ENCODE measurements around the gene GPC6.

The GPC6 gene

DNA sequence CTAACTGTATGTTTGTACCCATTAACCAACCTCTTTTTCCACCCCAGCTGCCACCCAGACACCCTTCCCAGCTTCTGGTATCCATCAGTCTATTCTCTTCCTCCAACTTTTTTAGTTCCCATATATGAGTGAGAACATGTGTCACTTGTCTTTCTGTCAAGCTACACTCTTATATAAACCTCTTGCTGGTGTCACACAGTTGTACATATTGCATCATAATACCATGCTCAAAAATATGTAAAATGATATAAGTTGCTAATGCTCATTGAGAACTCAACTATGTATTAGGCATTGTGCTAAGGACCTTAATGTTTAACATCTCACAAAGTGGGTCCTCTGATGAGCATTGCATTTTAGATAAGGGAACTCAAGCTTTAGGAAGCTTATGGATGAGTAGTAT, 395.4 kb downstream of the GPC6 start:
- DNase-seq, result no peak

GRCh38 chr13:93624311-93624777, 397.7 kb downstream of the GPC6 start:
- no peak for DNase-seq

GRCh38 chr13:93625536-93625935, 398.9 kb downstream of the GPC6 start:
- no peak for DNase-seq

- no peak for DNase-seq
These were observed 401.7 kb downstream of the GPC6 start for GRCh38 chr13:93628136-93628797.

GRCh38 chr13:93635616-93636032, 409.0 kb downstream of the GPC6 start:
- no peak for DNase-seq

- DNase-seq, result no peak
These were observed 411.2 kb downstream of the GPC6 start for GRCh38 chr13:93637852-93638251.

GRCh38 chr13:93640452-93640851, 413.8 kb downstream of the GPC6 start:
- no peak for DNase-seq

DNA sequence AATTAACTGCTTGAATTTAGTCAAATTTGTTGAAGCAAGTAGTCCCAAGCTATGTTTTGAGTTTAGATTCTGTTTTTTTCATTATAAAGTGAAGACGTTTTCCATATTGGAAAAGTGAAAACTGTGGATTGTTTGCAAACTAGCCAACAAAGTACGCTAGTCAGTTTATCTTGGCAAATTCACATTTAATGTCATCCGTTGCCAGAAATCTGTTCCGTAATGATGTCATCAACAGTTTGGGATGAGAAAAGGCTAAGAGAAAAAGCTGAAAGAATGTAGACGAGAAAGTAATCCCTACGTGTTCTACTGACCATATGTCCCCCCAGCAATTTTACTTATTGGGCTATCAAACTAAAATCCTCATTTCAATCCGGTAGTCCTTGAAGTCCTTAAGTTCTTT, 419.6 kb downstream of the GPC6 start:
- DNase-seq, result no peak

GRCh38 chr13:93649496-93649895, 422.9 kb downstream of the GPC6 start:
- DNase-seq, result no peak

GRCh38 chr13:93653776-93654175, 427.2 kb downstream of the GPC6 start:
- DNase-seq, result no peak

DNA sequence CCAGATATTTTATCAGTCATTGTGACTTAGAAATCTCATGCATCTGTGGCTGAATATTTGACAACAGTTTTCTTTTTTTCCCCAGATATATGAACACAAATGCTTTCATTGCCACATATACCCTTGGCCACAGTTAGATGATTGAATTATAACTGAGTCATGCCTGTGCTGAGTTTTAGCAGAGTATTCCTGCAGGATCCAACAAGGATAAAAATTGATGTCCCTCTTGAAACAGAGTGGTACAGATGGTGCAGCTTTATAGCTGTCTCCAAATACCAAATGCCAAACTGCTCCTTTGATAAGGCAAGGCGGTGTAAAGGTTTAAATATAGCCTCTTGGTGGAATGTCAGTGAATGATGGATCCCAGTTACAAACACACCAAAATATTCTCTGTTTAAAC, 428.5 kb downstream of the GPC6 start:
- DNase-seq, result no peak

GRCh38 chr13:93660391-93661063, 433.9 kb downstream of the GPC6 start:
- DNase-seq, result no peak

DNA sequence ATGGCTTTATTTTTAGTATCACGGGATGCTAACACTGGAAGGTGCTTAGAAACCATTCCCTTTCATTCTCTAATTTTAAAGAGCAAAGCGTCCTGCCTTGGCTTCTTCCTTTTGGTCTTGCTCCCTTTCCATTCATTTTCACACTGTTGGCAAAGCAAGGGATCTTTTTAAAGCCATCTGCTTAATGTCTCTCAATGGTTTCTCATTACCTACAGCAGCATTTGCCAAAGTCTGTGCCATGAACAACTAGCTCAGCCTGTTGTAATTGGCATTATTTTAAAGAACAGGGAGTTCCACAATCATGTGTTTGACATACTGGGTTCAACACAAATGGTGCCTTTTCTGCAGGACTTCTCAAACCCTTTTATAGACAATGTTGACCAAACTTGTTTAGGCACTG, 444.3 kb downstream of the GPC6 start:
- no peak for DNase-seq

DNA sequence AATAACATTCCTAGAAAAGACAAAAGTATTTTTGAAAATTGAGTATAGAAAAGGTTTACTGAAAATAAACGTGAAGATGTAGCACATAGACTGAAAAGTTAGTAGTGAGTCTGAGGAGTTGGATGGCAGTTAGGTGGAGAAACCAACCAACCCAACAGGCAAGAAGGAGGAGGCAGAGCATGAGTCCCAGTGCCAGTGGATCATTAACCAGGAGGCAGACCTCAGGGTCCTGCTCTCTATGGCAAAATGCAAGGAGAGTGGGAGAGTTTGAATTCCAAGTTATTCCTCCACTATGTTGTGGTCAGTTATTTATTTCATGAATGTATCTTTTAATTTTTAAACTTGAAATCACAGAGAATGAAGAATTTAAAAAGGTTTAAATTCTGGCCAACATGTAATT, 446.4 kb downstream of the GPC6 start:
- DNase-seq, result no peak

DNA sequence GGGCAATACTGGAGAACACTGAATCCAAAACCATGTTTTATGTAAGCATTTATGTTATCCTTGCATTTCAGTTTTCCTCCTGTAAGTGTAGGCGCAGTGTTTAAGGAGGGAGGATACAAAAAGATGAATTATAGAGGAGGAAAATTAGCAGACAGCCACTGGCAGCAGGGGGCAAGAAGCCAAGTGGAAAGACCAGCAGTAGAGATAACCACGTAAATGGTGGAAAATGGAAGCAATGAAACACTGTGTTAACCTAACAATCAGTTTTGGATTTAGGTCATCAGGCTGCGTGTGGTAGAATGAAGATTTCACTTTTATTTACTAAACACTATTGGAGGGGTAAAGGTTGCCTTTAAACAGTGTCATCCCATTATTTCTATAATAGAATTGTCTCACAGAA, 447.3 kb downstream of the GPC6 start:
- no peak for DNase-seq

GRCh38 chr13:93674337-93674755, 447.7 kb downstream of the GPC6 start:
- no peak for DNase-seq

DNA sequence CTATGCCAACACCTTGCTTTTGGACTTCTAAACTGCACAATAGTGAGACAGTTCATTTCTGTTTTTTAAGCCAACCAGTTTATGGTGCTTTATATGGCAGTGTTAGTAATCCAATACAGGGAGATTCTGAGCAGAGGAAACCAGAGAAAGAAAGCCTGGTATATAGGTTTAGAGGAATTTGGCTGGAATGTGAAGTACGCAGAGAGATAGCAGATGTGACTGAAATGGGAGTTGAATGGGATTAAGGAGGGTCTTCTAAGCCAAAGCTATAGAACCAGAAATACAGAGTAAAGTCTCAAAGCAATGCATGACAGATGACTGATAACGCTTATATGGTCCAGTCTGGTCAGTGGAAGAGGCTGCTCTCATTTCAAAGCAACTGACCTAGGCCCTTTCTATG, 453.7 kb downstream of the GPC6 start:
- no peak for DNase-seq

GRCh38 chr13:93685900-93686299, 459.3 kb downstream of the GPC6 start:
- no peak for DNase-seq

GRCh38 chr13:93686399-93686798, 459.8 kb downstream of the GPC6 start:
- no peak for DNase-seq

GRCh38 chr13:93687261-93687660, 460.7 kb downstream of the GPC6 start:
- DNase-seq, result no peak

DNA sequence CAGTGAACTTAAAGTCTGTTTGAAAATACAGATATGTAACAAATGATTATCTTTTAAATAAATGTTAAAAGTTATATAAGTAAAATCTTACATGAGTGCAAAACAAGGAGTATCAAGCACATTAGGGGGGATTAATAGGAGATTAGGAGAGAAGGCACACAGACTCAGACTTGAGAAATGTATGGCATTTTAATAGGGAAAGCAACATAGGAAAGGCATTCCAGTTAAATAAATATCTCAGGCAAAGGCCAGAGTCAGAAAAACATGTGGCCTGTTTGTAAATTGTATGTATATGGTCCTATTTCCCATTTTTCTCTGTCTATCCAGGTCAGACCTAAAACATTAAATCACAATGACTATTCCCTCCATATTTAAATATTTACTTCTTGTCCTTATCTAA, 462.7 kb downstream of the GPC6 start:
- no peak for DNase-seq

- peak; percentile 55 for DNase-seq
These were observed 463.5 kb downstream of the GPC6 start for GRCh38 chr13:93690139-93690538.

- no peak for DNase-seq
These were observed 471.5 kb downstream of the GPC6 start for GRCh38 chr13:93698016-93698613.

- DNase-seq, result no peak
These were observed 473.5 kb downstream of the GPC6 start for GRCh38 chr13:93700115-93700514.
